H9 (cell line): ENCODE data around the gene ERVW-1. TPM values are rescaled to one million over a fixed set of nuclear protein-coding genes. Genes with fewer than 3 reads are reported as not detected.

Experiments used
- DNase-seq: peaks from one replicate; pipeline ENCODE4 v3.0.0-alpha.2; 2017
- H2AFZ ChIP-seq: one replicate; pipeline ENCODE4 v1.6.1; 2013; ENCODE audit warnings: mild to moderate bottlenecking, low read length, control low read depth, moderate library complexity
- H2AK5ac ChIP-seq: 2 replicates; pipeline ENCODE4 v1.6.1; 2013; ENCODE audit warnings: low read length, control low read depth, mixed read lengths; ENCODE audit not compliant: insufficient read length
- H2BK120ac ChIP-seq: one replicate; pipeline ENCODE4 v1.6.1; 2013; ENCODE audit warnings: low read depth, mild to moderate bottlenecking, low read length, control low read depth, inconsistent platforms; ENCODE audit not compliant: poor library complexity, severe bottlenecking
- H2BK12ac ChIP-seq: 2 replicates; pipeline ENCODE4 v1.6.1; 2013; ENCODE audit warnings: low read length, control low read depth, mixed read lengths, low read depth; ENCODE audit not compliant: insufficient read length
- H2BK15ac ChIP-seq: 2 replicates; pipeline ENCODE4 v1.6.1; 2013; ENCODE audit warnings: low read depth, low read length, control low read depth
- H2BK20ac ChIP-seq: one replicate; pipeline ENCODE4 v1.6.1; 2013; ENCODE audit warnings: low read depth, mild to moderate bottlenecking, low read length, control low read depth, inconsistent platforms; ENCODE audit not compliant: poor library complexity, severe bottlenecking
- H2BK5ac ChIP-seq: 2 replicates; pipeline ENCODE4 v1.6.1; 2013; ENCODE audit warnings: low read length, control low read depth, mixed read lengths; ENCODE audit not compliant: insufficient read length
- H3K14ac ChIP-seq: 2 replicates; pipeline ENCODE4 v1.6.1; 2013; ENCODE audit warnings: low read length, control low read depth; ENCODE audit not compliant: insufficient read depth
- H3K18ac ChIP-seq: 2 replicates; pipeline ENCODE4 v1.6.1; 2013; ENCODE audit warnings: low read depth, mild to moderate bottlenecking, mixed read lengths, low read length, control low read depth; ENCODE audit not compliant: insufficient read length
- H3K23ac ChIP-seq: 2 replicates; pipeline ENCODE4 v1.6.1; 2013; ENCODE audit warnings: low read length, control low read depth, mixed read lengths, low read depth; ENCODE audit not compliant: insufficient read length
- H3K23me2 ChIP-seq: 2 replicates; pipeline ENCODE4 v1.6.1; 2013; ENCODE audit warnings: low read depth, mild to moderate bottlenecking, mixed read lengths, low read length, control low read depth; ENCODE audit not compliant: insufficient read length, poor library complexity, severe bottlenecking
- H3K27ac ChIP-seq: 2 replicates; pipeline ENCODE4 v1.5.1; 2013; ENCODE audit warnings: low read length, control low read depth, mixed read lengths, low read depth; ENCODE audit not compliant: insufficient read length
- H3K27me3 ChIP-seq: 2 replicates; pipeline ENCODE4 v1.6.1; 2013; ENCODE audit warnings: low read length, control low read depth, inconsistent platforms; ENCODE audit not compliant: insufficient read depth
- H3K4ac ChIP-seq: 2 replicates; pipeline ENCODE4 v1.6.1; 2013; ENCODE audit warnings: low read depth, mild to moderate bottlenecking, control low read depth, inconsistent platforms, low read length, moderate library complexity
- H3K4me1 ChIP-seq: 2 replicates; pipeline ENCODE4 v1.6.1; 2013; ENCODE audit warnings: low read length, control low read depth, inconsistent platforms; ENCODE audit not compliant: insufficient read depth
- H3K4me2 ChIP-seq: 2 replicates; pipeline ENCODE4 v1.6.1; 2013; ENCODE audit warnings: low read length, control low read depth, mixed read lengths; ENCODE audit not compliant: insufficient read length, insufficient read depth
- H3K56ac ChIP-seq: 2 replicates; pipeline ENCODE4 v1.6.1; 2013; ENCODE audit warnings: low read depth, mild to moderate bottlenecking, mixed read lengths, low read length, control low read depth; ENCODE audit not compliant: insufficient read length
- H3K79me1 ChIP-seq: 2 replicates; pipeline ENCODE4 v1.6.1; 2013; ENCODE audit warnings: low read depth, mild to moderate bottlenecking, moderate library complexity, low read length, control low read depth, inconsistent platforms; ENCODE audit not compliant: insufficient read depth, poor library complexity, severe bottlenecking
- H3K79me2 ChIP-seq: 2 replicates; pipeline ENCODE4 v1.6.1; 2013; ENCODE audit warnings: low read length, control low read depth, inconsistent platforms; ENCODE audit not compliant: insufficient read depth
- H3K9ac ChIP-seq: 2 replicates; pipeline ENCODE4 v1.6.1; 2013; ENCODE audit warnings: low read length, control low read depth, mixed read lengths; ENCODE audit not compliant: insufficient read length; ENCODE audit errors: extremely low read depth
- H3K9me3 ChIP-seq: one replicate; pipeline ENCODE4 v1.6.1; 2013; ENCODE audit warnings: low read depth, low read length, inconsistent platforms; ENCODE audit not compliant: control insufficient read depth
- H3T11ph ChIP-seq: one replicate; pipeline ENCODE4 v1.6.1; 2013; ENCODE audit warnings: mild to moderate bottlenecking, low read length, control low read depth, inconsistent platforms
- H4K20me1 ChIP-seq: one replicate; pipeline ENCODE4 v1.6.1; 2013; ENCODE audit not compliant: control insufficient read depth, insufficient read length, insufficient read depth
- H4K5ac ChIP-seq: 2 replicates; pipeline ENCODE4 v1.6.1; 2013; ENCODE audit warnings: low read depth, mild to moderate bottlenecking, mixed read lengths, low read length, control low read depth; ENCODE audit not compliant: insufficient read length
- H4K8ac ChIP-seq: replicated peaks from 2 replicates; pipeline ENCODE4 v1.6.1; 2013; ENCODE audit warnings: low read length, control low read depth, mixed read lengths, low read depth; ENCODE audit not compliant: insufficient read length
- H4K91ac ChIP-seq: 2 replicates; pipeline ENCODE4 v1.6.1; 2013; ENCODE audit warnings: low read depth, mild to moderate bottlenecking, moderate library complexity, mixed read lengths, low read length, control low read depth; ENCODE audit not compliant: insufficient read length
- H3K27ac Mint-ChIP-seq, 3 experiments: 2 replicates in 2 of 3; 3 replicates in 1 of 3; pipeline ENCODE4 v1.8.0; 2020 to 2021; ENCODE audit warnings: mixed read lengths in 3 of 3, mild to moderate bottlenecking in 1 of 3, moderate library complexity in 1 of 3
- H3K27me3 Mint-ChIP-seq: 2 replicates; pipeline ENCODE4 v1.8.0; 2021; ENCODE audit warnings: low read depth, mild to moderate bottlenecking, moderate library complexity, mixed read lengths
- H3K36me3 Mint-ChIP-seq, 3 experiments: 2 replicates in 2 of 3; 3 replicates in 1 of 3; pipeline ENCODE4 v1.8.0; 2020 to 2021; ENCODE audit warnings: low read depth in 3 of 3, mixed read lengths in 3 of 3; ENCODE audit not compliant: insufficient read depth in 1 of 3
- H3K4me1 Mint-ChIP-seq, 2 experiments: 2 replicates each; pipeline ENCODE4 v1.8.0; 2020; ENCODE audit warnings: mixed read lengths in 2 of 2
- H3K4me3 Mint-ChIP-seq, 2 experiments: 2 replicates in 1 of 2; 3 replicates in 1 of 2; pipeline ENCODE4 v1.8.0; 2020 to 2021; ENCODE audit warnings: mild to moderate bottlenecking in 2 of 2, mixed read lengths in 2 of 2, moderate library complexity in 1 of 2
- H3K9me3 Mint-ChIP-seq, 2 experiments: 2 replicates in 1 of 2; 3 replicates in 1 of 2; pipeline ENCODE4 v1.8.0; 2020; ENCODE audit warnings: mild to moderate bottlenecking in 2 of 2, mixed read lengths in 2 of 2, moderate library complexity in 1 of 2
- CTCF ChIP-seq: fragments of 200-600 bp; sonication (generic); conservative IDR thresholded peaks from 3 replicates; pipeline ENCODE4 v1.8.0; 2021; ENCODE audit warnings: antibody characterized with exemption, mild to moderate bottlenecking
- WGBS: extraction: QIAGEN DNeasy Blood & Tissue Kit; methylation state at CpG from one replicate; pipeline ENCODE4 v1.1.7; 2013; ENCODE audit warnings: missing lambda C conversion rate, low lambda C conversion rate, mixed read lengths; ENCODE audit not compliant: insufficient read length; ENCODE audit errors: extremely low coverage; 5-methylcytosine and 5-hydroxymethylcytosine counted together
- total RNA-seq: library from RNA; stranded (reverse); gene quantifications from 2 replicates; pipeline ENCODE4 v1.2.1, GENCODE V29; 2021

ERVW-1 gene
- total RNA-seq, 1 experiment from 2014 or later, result not detected

- Histone ChIP-seq H3K18ac (no peak overlapping the region), H3K14ac (no peak overlapping the region), H3K9ac (no peak overlapping the region), H4K8ac (no peak overlapping the region), H4K5ac (no peak overlapping the region), H3K27me3 (no peaks in the 10 kb centered on the region), H3K9me3 (no peaks in the 10 kb centered on the region), H2BK5ac (no peak overlapping the region), H2AFZ (no peak overlapping the region), H3K79me2 (no peaks in the 10 kb centered on the region), H2BK12ac (no peak overlapping the region), H3K4ac (no peak overlapping the region), H2AK5ac (no peak overlapping the region), H3K56ac (no peak overlapping the region), H3K4me2 (no peak overlapping the region), H2BK20ac (no peak overlapping the region), H4K20me1 (no peaks in the 10 kb centered on the region), H3K27ac (no peak overlapping the region), H3K23ac (no peak overlapping the region), H3K79me1 (no peaks in the 10 kb centered on the region), H3K4me1 (no peaks in the 10 kb centered on the region), H2BK120ac (no peak overlapping the region), H2BK15ac (no peak overlapping the region), H4K91ac (no peak overlapping the region), H3T11ph (no peak overlapping the region), H3K23me2 (no peaks in the 10 kb centered on the region)
- Mint-ChIP-seq H3K27ac (no peak overlapping the region), H3K4me3 (no peak overlapping the region), H3K4me1 (no peaks in the 10 kb centered on the region), H3K27me3 (no peaks in the 10 kb centered on the region), H3K36me3 (peaks cover 2 to 29% (median 29%) of the 10 kb centered on the region in 3 experiments; a peak in 6 of 7 replicates), H3K9me3 (no peaks in the 10 kb centered on the region)
- no CpG with 5 or more reads among the region's 3 CpGs for WGBS
- no peak for TF ChIP-seq CTCF
- no peak for DNase-seq
These were observed 35.6 kb upstream of the ERVW-1 start for GRCh38 chr7:92513167-92513902.
